Mesenchymal stem cell (in vitro differentiated cells and primary cell): ENCODE data around the gene PNO1.

ENCODE experiments used
- DNase-seq: peaks from one replicate; pipeline ENCODE4 v3.0.0-alpha.2; 2013
- H2AFZ ChIP-seq: one replicate; pipeline ENCODE4 v1.6.1; 2013; ENCODE audit warnings: low read depth, mild to moderate bottlenecking, control low read depth, inconsistent platforms, low read length, moderate library complexity
- H2AK5ac ChIP-seq: 2 replicates; pipeline ENCODE4 v1.6.1; 2013; ENCODE audit warnings: low read length, moderate library complexity, mild to moderate bottlenecking, inconsistent platforms; ENCODE audit not compliant: severe bottlenecking
- H2BK120ac ChIP-seq: one replicate; pipeline ENCODE4 v1.6.1; 2013; ENCODE audit warnings: low read depth, mild to moderate bottlenecking, inconsistent platforms, low read length, moderate library complexity
- H2BK12ac ChIP-seq, 2 experiments: one replicate each; pipeline ENCODE4 v1.6.1; 2013; ENCODE audit warnings: inconsistent platforms in 2 of 2, low read length in 2 of 2, mild to moderate bottlenecking in 2 of 2, moderate library complexity in 2 of 2, control low read depth in 1 of 2
- H2BK15ac ChIP-seq: one replicate; pipeline ENCODE4 v1.6.1; 2013; ENCODE audit warnings: mild to moderate bottlenecking, low read depth, inconsistent platforms; ENCODE audit not compliant: poor library complexity, severe bottlenecking
- H2BK5ac ChIP-seq: 2 replicates; pipeline ENCODE4 v1.6.1; 2013; ENCODE audit warnings: low read depth, mild to moderate bottlenecking, low read length, control low read depth, inconsistent platforms; ENCODE audit not compliant: poor library complexity, severe bottlenecking
- H3K14ac ChIP-seq, 2 experiments: one replicate each; pipeline ENCODE4 v1.6.1; 2013; ENCODE audit warnings: inconsistent platforms in 2 of 2, low read length in 2 of 2, control low read depth in 1 of 2, mild to moderate bottlenecking in 1 of 2, moderate library complexity in 1 of 2
- H3K18ac ChIP-seq, 2 experiments: one replicate each; pipeline ENCODE4 v1.6.1; 2013; ENCODE audit warnings: inconsistent platforms in 2 of 2, low read length in 2 of 2, control low read depth in 1 of 2, low read depth in 1 of 2, mild to moderate bottlenecking in 1 of 2
- H3K23ac ChIP-seq, 2 experiments: one replicate each; pipeline ENCODE4 v1.6.1; 2013; ENCODE audit warnings: inconsistent platforms in 2 of 2, low read length in 2 of 2, mild to moderate bottlenecking in 2 of 2, moderate library complexity in 2 of 2, control low read depth in 1 of 2
- H3K27ac ChIP-seq: 2 replicates; pipeline ENCODE4 v1.5.1; 2013; ENCODE audit warnings: mild to moderate bottlenecking, moderate library complexity, low read length, control low read depth, inconsistent platforms; ENCODE audit not compliant: poor library complexity, severe bottlenecking
- H3K27me3 ChIP-seq, 2 experiments: 2 replicates each; pipeline versions ENCODE4 v1.6.1 to v1.7.0; 2013; ENCODE audit warnings: low read length in 2 of 2, mild to moderate bottlenecking in 2 of 2, moderate library complexity in 2 of 2, control low read depth in 1 of 2, inconsistent platforms in 1 of 2; ENCODE audit not compliant: control insufficient read depth in 1 of 2, insufficient read depth in 1 of 2
- H3K36me3 ChIP-seq, 2 experiments: 2 replicates each; pipeline versions ENCODE4 v1.6.1 to v1.7.0; 2013; ENCODE audit warnings: low read length in 2 of 2, control low read depth in 1 of 2, inconsistent platforms in 1 of 2, low read depth in 1 of 2, mild to moderate bottlenecking in 1 of 2; ENCODE audit not compliant: insufficient read depth in 2 of 2, control insufficient read depth in 1 of 2
- H3K4ac ChIP-seq, 2 experiments: one replicate each; pipeline ENCODE4 v1.6.1; 2013; ENCODE audit warnings: inconsistent platforms in 2 of 2, low read length in 2 of 2, mild to moderate bottlenecking in 2 of 2, moderate library complexity in 2 of 2, control low read depth in 1 of 2, low read depth in 1 of 2
- H3K4me1 ChIP-seq: 2 replicates; pipeline ENCODE4 v1.6.1; 2013; ENCODE audit warnings: low read depth, low read length, control low read depth; ENCODE audit not compliant: control insufficient read depth, insufficient read depth
- H3K4me2 ChIP-seq: 2 replicates; pipeline ENCODE4 v1.6.1; 2013; ENCODE audit warnings: low read length, mild to moderate bottlenecking, inconsistent platforms; ENCODE audit not compliant: poor library complexity, severe bottlenecking
- H3K4me3 ChIP-seq, 2 experiments: 2 replicates each; pipeline versions ENCODE4 v1.5.1 to v1.7.0; 2013; ENCODE audit warnings: low read length in 2 of 2, mild to moderate bottlenecking in 2 of 2, control low read depth in 1 of 2, low read depth in 1 of 2; ENCODE audit not compliant: insufficient read depth in 1 of 2
- H3K79me1 ChIP-seq: replicated peaks from 2 replicates; pipeline ENCODE4 v1.6.1; 2013; ENCODE audit warnings: mild to moderate bottlenecking, control low read depth, low read length, inconsistent platforms; ENCODE audit not compliant: poor library complexity, severe bottlenecking
- H3K9ac ChIP-seq: 2 replicates; pipeline ENCODE4 v1.7.0; 2013; ENCODE audit warnings: mild to moderate bottlenecking, low read length, moderate library complexity
- H3K9me3 ChIP-seq: 2 replicates; pipeline ENCODE4 v1.7.0; 2013; ENCODE audit warnings: mild to moderate bottlenecking, low read length; ENCODE audit not compliant: control insufficient read depth
- H4K8ac ChIP-seq: one replicate; pipeline ENCODE4 v1.6.1; 2013; ENCODE audit warnings: inconsistent platforms, mild to moderate bottlenecking, low read length, moderate library complexity
- H4K91ac ChIP-seq: one replicate; pipeline ENCODE4 v1.6.1; 2013; ENCODE audit warnings: mild to moderate bottlenecking, low read length, inconsistent platforms
- WGBS: methylation state at CpG from one replicate; pipeline ENCODE4 v1.1.7; 2013; ENCODE audit warnings: mixed read lengths; 5-methylcytosine and 5-hydroxymethylcytosine counted together

Gene PNO1

DNA sequence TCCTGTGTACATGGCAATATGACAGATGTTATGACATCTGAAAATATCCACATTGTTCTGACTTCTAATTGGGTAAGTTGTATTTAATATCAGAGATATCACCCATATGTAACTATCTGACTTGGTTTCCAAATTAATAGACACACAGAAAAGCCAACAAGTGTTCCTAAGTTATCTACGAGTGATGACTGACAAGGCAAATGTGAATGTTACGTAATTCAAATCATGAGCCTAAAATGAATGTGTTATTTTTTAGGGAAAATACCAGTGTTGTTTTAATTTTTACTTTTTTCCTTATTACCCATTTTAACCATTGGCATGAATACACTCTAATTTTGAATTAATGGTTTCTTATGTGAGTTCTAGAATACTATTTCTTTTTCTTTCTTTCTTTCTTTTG is 15.8 kb upstream of the PNO1 start:
- H2AK5ac ChIP-seq: no peak overlapping the region
- no peak overlapping the region for H4K91ac ChIP-seq
- H3K4me1 ChIP-seq: no peaks in the 10 kb centered on the region
- WGBS: 86% methylated on average over 1 of the region's 2 CpGs
- H3K4me3 ChIP-seq: no peak overlapping the region
- H3K18ac ChIP-seq: no peak overlapping the region
- H3K9ac ChIP-seq: no peak overlapping the region
- H2BK5ac ChIP-seq: no peak overlapping the region
- H3K23ac ChIP-seq: no peak overlapping the region
- no peak overlapping the region for H3K4me2 ChIP-seq
- H3K9me3 ChIP-seq: no peaks in the 10 kb centered on the region
- H2AFZ ChIP-seq: no peak overlapping the region
- H2BK120ac ChIP-seq: no peak overlapping the region
- H2BK15ac ChIP-seq: no peak overlapping the region
- DNase-seq: no peak
- peaks cover 0 to 35% of the 10 kb centered on the region in 2 experiments for H3K36me3 ChIP-seq
- H3K4ac ChIP-seq: no peak overlapping the region
- H3K14ac ChIP-seq: no peak overlapping the region
- no peaks in the 10 kb centered on the region for H3K27me3 ChIP-seq
- peaks cover 13% of the 10 kb centered on the region for H3K79me1 ChIP-seq
- no peak overlapping the region for H2BK12ac ChIP-seq
- H4K8ac ChIP-seq: no peak overlapping the region
- H3K27ac ChIP-seq: no peak overlapping the region

DNA sequence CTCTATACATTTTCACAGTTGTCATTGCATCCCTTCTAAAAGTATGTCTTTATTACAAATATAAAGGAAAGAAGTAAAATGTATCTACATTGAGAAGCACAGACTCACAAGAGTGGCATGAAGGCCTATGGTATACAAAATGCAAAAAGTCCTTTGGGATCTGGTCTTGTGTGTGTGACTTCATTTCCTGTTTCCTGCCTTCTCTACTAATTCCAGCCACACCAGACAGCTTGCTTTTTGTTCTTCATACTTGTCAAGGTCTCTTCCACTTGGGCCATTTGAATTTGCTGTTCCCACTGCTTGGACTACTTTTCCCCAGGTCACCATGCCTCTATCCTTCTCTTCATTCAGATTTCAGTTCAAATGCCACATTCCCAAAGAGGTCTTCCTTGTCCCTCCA is 6.7 kb upstream of the PNO1 start:
- H2BK120ac ChIP-seq: no peak overlapping the region
- H4K8ac ChIP-seq: no peak overlapping the region
- DNase-seq: no peak
- H3K79me1 ChIP-seq: peaks cover 26% of the 10 kb centered on the region
- no peak overlapping the region for H3K4me3 ChIP-seq
- no peaks in the 10 kb centered on the region for H3K27me3 ChIP-seq
- no peak overlapping the region for H2BK12ac ChIP-seq
- no peaks in the 10 kb centered on the region for H3K9me3 ChIP-seq
- H3K23ac ChIP-seq: no peak overlapping the region
- H3K9ac ChIP-seq: no peak overlapping the region
- H2BK5ac ChIP-seq: no peak overlapping the region
- no peaks in the 10 kb centered on the region for H3K36me3 ChIP-seq
- H3K4me2 ChIP-seq: no peak overlapping the region
- H2AFZ ChIP-seq: no peak overlapping the region
- no peak overlapping the region for H3K27ac ChIP-seq
- no peak overlapping the region for H2BK15ac ChIP-seq
- no peak overlapping the region for H3K4ac ChIP-seq
- H3K14ac ChIP-seq: no peak overlapping the region
- no peak overlapping the region for H3K18ac ChIP-seq
- peaks cover 1% of the 10 kb centered on the region for H3K4me1 ChIP-seq
- H2AK5ac ChIP-seq: no peak overlapping the region
- H4K91ac ChIP-seq: no peak overlapping the region

GRCh38 chr2:68152681-68153347 is 4.9 kb upstream of the PNO1 start:
- H2AK5ac ChIP-seq: no peak overlapping the region
- no peak overlapping the region for H3K4me3 ChIP-seq
- DNase-seq: no peak
- no peak overlapping the region for H3K14ac ChIP-seq
- H3K79me1 ChIP-seq: peaks cover 28% of the 10 kb centered on the region
- H3K9me3 ChIP-seq: no peaks in the 10 kb centered on the region
- no peak overlapping the region for H4K8ac ChIP-seq
- H2BK120ac ChIP-seq: no peak overlapping the region
- no peak overlapping the region for H2BK15ac ChIP-seq
- H2AFZ ChIP-seq: no peak overlapping the region
- H3K36me3 ChIP-seq: no peaks in the 10 kb centered on the region
- no peak overlapping the region for H3K23ac ChIP-seq
- H3K4me1 ChIP-seq: peaks cover 1% of the 10 kb centered on the region
- no peak overlapping the region for H3K9ac ChIP-seq
- no peak overlapping the region for H3K4ac ChIP-seq
- no peak overlapping the region for H2BK12ac ChIP-seq
- no peak overlapping the region for H3K18ac ChIP-seq
- H3K4me2 ChIP-seq: no peak overlapping the region
- 100% methylated on average over 1 of the region's 3 CpGs for WGBS
- H4K91ac ChIP-seq: no peak overlapping the region
- no peak overlapping the region for H2BK5ac ChIP-seq
- no peaks in the 10 kb centered on the region for H3K27me3 ChIP-seq
- H3K27ac ChIP-seq: no peak overlapping the region

GRCh38 chr2:68155618-68156017 is 2.1 kb upstream of the PNO1 start:
- H3K79me1 ChIP-seq: peaks cover 22% of the 10 kb centered on the region
- H2BK15ac ChIP-seq: no peak overlapping the region
- H3K4me2 ChIP-seq: no peak overlapping the region
- no peak overlapping the region for H2AK5ac ChIP-seq
- H3K36me3 ChIP-seq: peaks cover 0 to 9% of the 10 kb centered on the region in 2 experiments
- no peak overlapping the region for H3K4ac ChIP-seq
- no peak overlapping the region for H2AFZ ChIP-seq
- H3K9ac ChIP-seq: peak overlapping the region; percentile 96
- H3K9me3 ChIP-seq: no peaks in the 10 kb centered on the region
- no peak overlapping the region for H3K23ac ChIP-seq
- no peak overlapping the region for H2BK5ac ChIP-seq
- no peak overlapping the region for H3K18ac ChIP-seq
- no peak overlapping the region for H2BK12ac ChIP-seq
- no peak overlapping the region for H3K27ac ChIP-seq
- no peak overlapping the region for H3K14ac ChIP-seq
- 100% methylated on average over 3 of the region's 7 CpGs for WGBS
- no peak overlapping the region for H3K4me3 ChIP-seq
- H2BK120ac ChIP-seq: no peak overlapping the region
- no peak for DNase-seq
- H3K27me3 ChIP-seq: no peaks in the 10 kb centered on the region
- no peak overlapping the region for H4K91ac ChIP-seq
- H4K8ac ChIP-seq: no peak overlapping the region
- peaks cover 1% of the 10 kb centered on the region for H3K4me1 ChIP-seq
